HepG2 (cell line): ENCODE data around the gene DPP8. TPM values are rescaled to one million over a fixed set of nuclear protein-coding genes. Genes with fewer than 3 reads are reported as not detected.

Source experiments
- DR1 ChIP-seq: sonication (generic); formaldehyde crosslinking; IDR thresholded peaks from 2 replicates; pipeline ENCODE4 v1.8.0; 2021; ENCODE audit warnings: mild to moderate bottlenecking, missing genetic modification reagents, inconsistent platforms
- E2F1 ChIP-seq: sonication (generic); formaldehyde crosslinking; IDR thresholded peaks from 2 replicates; pipeline ENCODE4 v1.5.0; 2020; ENCODE audit warnings: missing genetic modification reagents
- SATB2 ChIP-seq: sonication (generic); formaldehyde crosslinking; IDR thresholded peaks from 2 replicates; pipeline ENCODE4 v1.5.0; 2020; ENCODE audit warnings: missing genetic modification reagents
- ZNF703 ChIP-seq: sonication (generic); formaldehyde crosslinking; IDR thresholded peaks from 2 replicates; pipeline ENCODE4 v1.5.1; 2020; ENCODE audit warnings: missing genetic modification reagents, mild to moderate bottlenecking, moderate library complexity, borderline replicate concordance
- polyA plus RNA-seq, 8 experiments: library from polyadenylated mRNA; depleted of rRNA in 3 of 8; stranded (reverse) in 7 of 8; unstranded in 1 of 8; fragments of >200 nt; fragmentation: Illumina TruSeq in 4 of 8; extraction: Trizol in 4 of 8; gene quantifications; 2 replicates each; pipeline versions ENCODE4 v1.2.1 to v1.2.3, GENCODE V29; 2011 to 2016; ENCODE audit warnings: low read depth in 4 of 8, missing spikeins in 1 of 8, mixed read lengths in 1 of 8; ENCODE audit not compliant: insufficient read depth in 1 of 8
- total RNA-seq, 5 experiments: library from RNA; depleted of rRNA; stranded (reverse); fragments of >200 nt; fragmentation: Illumina TruSeq; extraction: Trizol; gene quantifications; 2 replicates each; pipeline ENCODE4 v1.2.3, GENCODE V29; 2016; ENCODE audit warnings: low read depth in 1 of 5
- TF ChIP-seq, protein P1 (sequence below): sonication (generic); formaldehyde crosslinking; IDR thresholded peaks from 2 replicates; pipeline ENCODE4 v1.4.0; 2020; ENCODE audit warnings: missing genetic modification reagents
- TF ChIP-seq, protein P2 (sequence below): IDR thresholded peaks from 2 replicates; pipeline ENCODE4 v1.6.1; 2012; ENCODE audit warnings: low read length, improper control_type of control experiment
- TF ChIP-seq, protein P3 (sequence below): sonication (generic); formaldehyde crosslinking; IDR thresholded peaks from 2 replicates; pipeline ENCODE4 v1.4.0; 2020; ENCODE audit warnings: mild to moderate bottlenecking, missing genetic modification reagents
- TF ChIP-seq, protein P4 (sequence below): sonication (generic); formaldehyde crosslinking; IDR thresholded peaks from 2 replicates; pipeline ENCODE4 v1.4.0; 2020; ENCODE audit warnings: missing genetic modification reagents; ENCODE audit errors: not compliant biosample characterization

The DPP8 gene
- total and polyA plus RNA-seq, 2 of the 13 experiments (the other 11 are each of a cell fraction or from before 2014, with no cell fraction given), result 18.0 to 26.3 TPM

DNA sequence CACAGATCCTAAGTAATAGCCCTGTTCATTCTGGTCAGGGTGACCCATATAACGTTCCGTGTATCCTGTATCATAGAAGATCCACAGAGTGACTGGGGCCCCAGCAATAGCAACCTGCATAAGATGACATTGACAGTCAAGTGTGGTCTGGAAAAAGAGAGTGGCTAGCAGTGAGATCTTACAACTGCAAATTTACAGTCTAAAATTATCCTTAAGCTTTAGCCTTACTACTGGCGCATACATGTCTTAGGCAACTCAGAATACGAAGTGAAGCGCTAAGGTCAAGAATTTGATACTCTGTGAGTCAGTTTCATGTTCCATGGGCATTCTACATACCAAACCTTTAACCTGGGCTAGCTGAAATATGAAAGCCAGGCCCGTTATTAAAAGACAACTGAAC lies 65.5 kb downstream of the DPP8 start (continued):
- no peak for TF ChIP-seq SATB2 (CRISPR knock-in tag)
- TF ChIP-seq, protein P1, sequence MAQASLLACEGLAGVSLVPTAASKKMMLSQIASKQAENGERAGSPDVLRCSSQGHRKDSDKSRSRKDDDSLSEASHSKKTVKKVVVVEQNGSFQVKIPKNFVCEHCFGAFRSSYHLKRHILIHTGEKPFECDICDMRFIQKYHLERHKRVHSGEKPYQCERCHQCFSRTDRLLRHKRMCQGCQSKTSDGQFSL, result no peak
- TF ChIP-seq, protein P2, sequence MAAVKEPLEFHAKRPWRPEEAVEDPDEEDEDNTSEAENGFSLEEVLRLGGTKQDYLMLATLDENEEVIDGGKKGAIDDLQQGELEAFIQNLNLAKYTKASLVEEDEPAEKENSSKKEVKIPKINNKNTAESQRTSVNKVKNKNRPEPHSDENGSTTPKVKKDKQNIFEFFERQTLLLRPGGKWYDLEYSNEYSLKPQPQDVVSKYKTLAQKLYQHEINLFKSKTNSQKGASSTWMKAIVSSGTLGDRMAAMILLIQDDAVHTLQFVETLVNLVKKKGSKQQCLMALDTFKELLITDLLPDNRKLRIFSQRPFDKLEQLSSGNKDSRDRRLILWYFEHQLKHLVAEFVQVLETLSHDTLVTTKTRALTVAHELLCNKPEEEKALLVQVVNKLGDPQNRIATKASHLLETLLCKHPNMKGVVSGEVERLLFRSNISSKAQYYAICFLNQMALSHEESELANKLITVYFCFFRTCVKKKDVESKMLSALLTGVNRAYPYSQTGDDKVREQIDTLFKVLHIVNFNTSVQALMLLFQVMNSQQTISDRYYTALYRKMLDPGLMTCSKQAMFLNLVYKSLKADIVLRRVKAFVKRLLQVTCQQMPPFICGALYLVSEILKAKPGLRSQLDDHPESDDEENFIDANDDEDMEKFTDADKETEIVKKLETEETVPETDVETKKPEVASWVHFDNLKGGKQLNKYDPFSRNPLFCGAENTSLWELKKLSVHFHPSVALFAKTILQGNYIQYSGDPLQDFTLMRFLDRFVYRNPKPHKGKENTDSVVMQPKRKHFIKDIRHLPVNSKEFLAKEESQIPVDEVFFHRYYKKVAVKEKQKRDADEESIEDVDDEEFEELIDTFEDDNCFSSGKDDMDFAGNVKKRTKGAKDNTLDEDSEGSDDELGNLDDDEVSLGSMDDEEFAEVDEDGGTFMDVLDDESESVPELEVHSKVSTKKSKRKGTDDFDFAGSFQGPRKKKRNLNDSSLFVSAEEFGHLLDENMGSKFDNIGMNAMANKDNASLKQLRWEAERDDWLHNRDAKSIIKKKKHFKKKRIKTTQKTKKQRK, result no peak
- no peak for TF ChIP-seq DR1 (CRISPR knock-in tag)
- TF ChIP-seq, protein P3, sequence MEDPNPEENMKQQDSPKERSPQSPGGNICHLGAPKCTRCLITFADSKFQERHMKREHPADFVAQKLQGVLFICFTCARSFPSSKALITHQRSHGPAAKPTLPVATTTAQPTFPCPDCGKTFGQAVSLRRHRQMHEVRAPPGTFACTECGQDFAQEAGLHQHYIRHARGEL (CRISPR knock-in tag), result no peak
- TF ChIP-seq E2F1 (CRISPR knock-in tag), result no peak
- TF ChIP-seq ZNF703, result no peak
- TF ChIP-seq, protein P4, sequence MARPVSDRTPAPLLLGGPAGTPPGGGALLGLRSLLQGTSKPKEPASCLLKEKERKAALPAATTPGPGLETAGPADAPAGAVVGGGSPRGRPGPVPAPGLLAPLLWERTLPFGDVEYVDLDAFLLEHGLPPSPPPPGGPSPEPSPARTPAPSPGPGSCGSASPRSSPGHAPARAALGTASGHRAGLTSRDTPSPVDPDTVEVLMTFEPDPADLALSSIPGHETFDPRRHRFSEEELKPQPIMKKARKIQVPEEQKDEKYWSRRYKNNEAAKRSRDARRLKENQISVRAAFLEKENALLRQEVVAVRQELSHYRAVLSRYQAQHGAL (CRISPR knock-in tag), result no peak
